HG03575 (cell line): Measurements from ENCODE around the gene TMTC2.

Experiments used
- ATAC-seq: cut with Tn5 transposase; IDR thresholded peaks from one replicate; pipeline ENCODE4 v1.9.1; 2021; ENCODE audit not compliant: unreplicated experiment, insufficient number of reproducible peaks, low FRiP score; ENCODE audit errors: extremely low read depth

Gene TMTC2

DNA sequence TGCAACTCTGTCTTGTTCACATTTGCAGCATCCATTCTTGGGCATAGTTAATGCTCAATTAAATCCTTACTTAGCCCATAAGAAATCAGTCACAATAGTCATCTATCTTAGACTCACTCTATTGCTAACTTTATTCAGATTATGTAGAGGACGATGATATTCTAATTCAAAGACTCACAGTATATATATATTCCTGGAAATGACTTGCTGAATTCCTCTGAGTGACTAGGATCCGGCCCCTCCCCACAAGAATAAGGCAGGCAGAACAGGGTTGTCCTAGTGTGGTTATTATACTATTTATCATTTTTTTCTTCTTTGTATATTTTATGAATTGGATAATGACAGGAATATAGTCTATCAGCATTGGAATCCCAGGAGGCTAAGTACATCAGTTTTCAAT is 275.1 kb downstream of the TMTC2 start:
- ATAC-seq = no peak

DNA sequence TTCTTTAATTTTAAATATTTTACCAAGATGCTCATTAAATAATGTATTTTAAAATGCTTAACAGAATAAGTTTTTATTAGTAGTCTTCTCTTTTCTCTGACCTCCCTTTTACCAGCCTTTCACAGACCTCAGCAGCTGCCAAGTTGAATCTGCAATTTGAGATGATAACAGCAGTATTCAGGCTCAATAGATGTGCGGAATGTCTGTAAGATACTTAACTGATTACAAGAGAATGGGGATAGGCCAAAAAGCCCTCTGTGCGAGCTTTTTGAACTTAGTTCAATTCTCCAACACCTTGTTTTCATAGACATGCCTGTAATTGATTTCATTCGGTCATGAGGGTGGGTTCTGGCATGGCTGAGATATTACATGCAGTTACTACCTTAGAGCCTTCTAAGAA is 277.2 kb downstream of the TMTC2 start:
- ATAC-seq = no peak

DNA sequence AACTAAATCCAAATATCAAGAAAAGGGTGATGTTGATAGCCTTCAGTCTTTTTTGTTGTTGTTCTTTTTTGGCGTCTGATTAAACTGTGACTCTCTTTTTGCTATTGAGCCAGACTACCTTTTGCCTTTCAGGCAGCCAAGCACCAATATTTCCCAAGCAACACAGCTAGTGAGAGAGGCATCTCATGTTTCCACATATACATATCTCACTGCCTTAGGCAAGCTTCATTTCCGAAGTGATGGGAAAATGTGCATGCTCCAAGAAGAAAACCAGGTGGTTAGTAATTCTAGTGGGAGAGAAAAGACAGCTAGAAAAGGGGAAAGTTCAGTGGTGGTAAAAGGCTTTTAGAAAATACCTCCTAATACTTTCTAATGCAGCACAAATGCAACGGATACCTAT is 277.7 kb downstream of the TMTC2 start:
- ATAC-seq = no peak

DNA sequence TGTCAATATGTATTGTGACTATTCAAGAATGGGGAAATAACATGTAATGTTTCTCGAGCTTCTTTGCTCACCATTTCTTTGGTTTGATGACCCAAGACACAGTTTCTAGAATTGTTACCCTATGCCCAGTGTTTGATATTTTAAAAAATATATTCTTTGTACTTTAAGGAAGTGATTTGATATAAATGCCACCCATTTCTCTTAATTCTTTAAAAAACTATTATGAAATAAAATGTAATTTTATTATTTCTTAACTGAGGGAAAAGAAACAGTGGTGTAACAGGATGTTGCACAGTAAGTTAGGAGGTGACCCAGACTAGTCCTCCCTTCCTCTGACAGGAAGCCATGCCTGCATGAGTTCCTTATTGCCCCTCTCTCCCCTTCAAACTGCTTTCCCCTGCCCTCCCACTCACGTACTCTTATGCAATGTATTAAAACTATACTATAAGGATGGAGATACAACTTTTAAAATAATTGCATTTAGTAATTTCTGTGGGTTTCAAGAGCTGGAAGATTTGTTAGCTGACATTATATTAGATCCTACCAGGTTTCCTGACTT is 279.4 kb downstream of the TMTC2 start:
- no peak for ATAC-seq

DNA sequence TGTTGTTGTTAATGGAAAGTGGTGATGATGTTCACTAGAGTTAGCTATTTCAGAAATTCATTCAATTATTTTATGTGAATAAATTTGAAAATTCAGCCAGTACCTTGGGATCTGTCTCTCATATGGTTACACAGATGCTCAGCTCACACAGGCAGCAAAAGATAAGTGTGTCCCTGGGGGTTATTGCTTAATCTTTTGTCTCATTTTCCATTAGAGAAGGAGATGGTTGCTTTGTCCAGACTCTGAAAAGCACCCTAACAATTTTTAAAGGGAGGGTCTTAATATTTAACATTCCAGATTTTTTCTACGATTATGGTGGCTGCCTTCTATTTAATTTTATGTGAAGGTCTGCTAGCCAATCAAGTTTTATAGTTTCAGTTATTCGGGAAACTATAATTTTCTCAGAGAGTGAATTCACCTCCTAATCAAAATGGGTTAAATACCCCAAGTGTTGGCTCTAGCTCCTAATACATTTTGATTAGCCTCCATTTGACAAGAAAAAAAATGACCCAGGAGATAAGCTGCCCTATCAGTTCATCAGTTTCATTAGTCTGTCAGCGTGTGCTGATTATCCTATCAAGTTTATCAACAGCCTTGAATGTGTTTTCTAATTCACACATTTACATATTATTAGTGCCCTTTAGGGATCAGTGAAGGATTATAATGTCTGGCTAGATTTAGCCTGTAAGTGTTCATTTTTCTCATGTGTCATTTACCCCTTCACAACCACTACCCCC is 282.1 kb downstream of the TMTC2 start:
- ATAC-seq = no peak

DNA sequence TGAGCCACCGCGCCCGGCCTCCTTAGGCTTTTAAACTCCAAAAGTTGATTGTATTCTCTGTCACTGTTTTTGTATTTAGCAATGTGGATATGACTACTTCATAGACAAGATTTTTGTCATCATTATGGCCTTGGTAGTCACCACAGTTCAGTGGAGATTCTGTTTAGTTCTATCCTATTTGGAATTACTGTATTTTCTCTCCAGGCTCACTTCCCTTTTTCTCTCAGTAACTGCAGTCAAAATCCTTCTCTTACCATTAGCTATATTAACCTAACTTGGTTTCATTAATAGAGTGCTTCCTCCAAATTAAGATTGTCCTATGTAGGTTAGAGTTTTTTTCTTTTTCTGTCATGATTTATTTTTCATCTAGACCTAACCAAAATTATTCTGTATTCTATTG is 283.9 kb downstream of the TMTC2 start:
- no peak for ATAC-seq

DNA sequence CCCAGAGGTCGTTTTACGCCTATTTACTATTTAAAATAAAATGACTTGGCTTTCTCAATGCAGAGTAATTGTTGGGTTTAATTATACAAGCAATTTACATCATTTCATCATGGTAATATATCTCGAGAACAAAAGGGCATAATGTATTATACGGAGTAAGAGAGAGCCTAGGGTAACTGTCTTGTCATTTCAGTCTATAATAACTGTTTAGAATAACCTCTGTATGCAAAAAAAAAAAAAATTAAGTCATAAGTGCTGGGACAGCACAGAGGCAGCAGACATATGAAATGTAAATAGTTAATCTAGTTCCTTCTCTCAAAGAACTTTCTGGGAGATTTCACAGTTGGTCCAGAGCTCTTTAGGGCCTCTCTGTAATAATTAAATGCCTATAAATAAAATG is 284.9 kb downstream of the TMTC2 start:
- no peak for ATAC-seq

DNA sequence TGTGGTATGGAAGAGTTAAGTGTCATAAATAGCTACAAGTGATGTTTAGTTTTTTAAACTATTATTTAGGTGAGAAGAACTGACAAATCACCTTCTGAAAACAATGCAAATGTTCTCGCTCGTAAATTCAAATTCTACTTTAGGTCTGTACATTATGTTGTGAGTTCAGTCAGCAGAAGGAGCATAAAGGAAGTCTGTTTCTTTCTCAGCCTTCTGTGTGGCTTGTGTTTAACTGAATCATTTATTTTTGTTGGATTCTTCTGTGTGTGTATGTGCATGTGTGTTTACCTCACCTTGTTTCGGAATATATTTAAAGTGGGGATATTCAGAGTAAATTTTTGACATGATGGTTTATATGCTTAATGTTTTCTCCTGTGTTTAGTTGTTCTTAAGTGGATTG is 285.9 kb downstream of the TMTC2 start:
- no peak for ATAC-seq

DNA sequence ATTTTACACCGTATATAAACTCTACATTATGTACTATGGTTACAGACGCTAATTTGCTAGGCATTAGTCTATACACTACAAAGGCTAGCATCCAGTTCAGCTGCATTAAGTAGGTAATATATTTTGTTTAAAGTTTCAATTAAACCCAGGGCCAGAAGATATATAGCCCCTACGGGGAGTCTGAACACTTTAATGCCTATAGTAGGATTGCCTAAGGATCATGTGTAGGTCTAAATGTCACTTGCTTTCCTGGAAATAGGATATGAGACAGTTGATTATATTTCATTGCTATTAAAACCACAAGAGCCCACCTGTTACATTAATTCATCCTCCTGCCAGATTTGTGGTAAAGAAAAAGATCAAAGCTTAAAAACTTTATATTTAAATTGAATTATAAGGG is 286.9 kb downstream of the TMTC2 start:
- no peak for ATAC-seq

DNA sequence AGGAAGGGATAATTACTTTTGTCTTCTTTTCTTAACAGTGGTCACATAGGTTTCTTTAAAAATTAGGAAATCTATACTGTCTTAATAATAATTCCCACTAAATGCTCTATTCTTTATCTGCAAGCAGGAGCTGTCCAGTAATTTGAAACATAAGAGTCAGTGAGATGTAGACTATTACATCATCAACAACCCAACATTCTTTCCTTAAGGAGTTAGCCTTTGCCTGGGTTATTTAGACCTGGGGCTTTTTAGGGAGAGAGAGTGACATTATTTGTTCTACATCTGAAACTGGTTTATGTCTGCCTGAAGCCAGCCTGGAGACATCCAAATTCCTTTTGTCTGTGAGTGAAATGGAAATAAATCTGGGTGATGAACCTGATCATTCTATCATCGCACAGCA is 294.4 kb downstream of the TMTC2 start:
- no peak for ATAC-seq

DNA sequence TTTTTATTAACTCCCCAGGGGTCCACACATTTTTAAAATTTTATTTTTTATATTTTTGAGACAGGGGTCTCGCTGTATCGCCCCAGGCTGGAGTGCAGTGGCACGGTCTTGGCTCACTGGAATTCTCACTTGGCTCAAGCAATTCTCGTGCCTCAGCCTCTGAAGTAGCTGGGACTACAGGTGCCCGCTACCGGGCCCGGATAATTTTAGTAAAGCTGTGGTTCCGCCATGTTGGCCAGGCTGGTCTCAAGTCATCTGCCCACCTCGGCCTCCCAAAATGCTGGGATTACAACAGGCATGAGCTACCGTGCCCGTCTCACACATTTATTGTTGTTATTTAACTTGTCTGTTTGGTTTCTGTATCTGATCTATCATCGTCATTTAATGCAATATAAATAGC is 307.4 kb downstream of the TMTC2 start:
- no peak for ATAC-seq

DNA sequence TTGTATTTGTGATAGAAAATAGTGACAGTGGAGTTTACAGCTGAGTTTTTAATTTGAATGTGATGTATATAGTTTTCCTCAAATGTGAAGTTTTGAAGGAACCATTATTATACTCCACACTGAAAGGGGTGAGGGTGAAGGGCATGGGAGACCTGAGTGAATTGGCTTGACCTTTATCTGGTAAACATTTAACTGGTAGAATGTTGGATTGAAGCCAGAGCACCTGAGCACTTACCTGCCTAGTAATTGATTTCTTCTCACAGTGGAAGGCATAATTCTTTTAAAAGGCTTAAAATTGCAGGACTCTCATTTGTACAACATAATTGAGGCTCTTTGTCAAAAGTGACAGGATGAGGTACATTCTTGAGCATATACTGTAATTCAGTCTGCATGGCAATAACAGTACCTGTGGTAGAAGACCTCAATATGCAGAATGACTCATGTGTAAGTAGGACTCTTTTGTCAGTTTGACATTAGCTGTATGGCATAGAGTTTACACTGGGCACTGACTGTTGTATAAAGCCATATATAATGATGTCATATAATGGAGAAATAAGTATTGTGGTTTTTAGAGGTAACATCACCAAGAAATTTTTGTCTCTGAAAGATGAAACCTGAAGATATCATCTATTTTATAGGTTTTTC is 309.6 kb downstream of the TMTC2 start:
- ATAC-seq = no peak

DNA sequence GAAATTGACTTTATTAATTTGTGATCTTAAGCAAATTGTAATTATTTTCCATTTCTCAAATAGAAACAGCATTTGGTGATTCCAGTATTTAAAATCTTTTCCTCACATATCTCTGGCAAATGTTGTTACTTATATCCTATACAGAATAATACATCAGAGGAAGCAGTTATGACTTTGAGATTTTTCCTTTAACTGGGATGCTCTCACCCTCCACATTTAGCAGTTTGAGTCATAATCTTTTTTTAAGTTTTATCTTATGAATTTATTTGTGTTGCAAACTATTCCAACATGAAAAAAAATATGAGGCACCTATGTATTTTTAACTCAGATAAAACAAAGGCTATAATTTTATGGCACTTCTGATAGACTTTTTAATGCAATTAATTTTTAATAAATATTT is 311.8 kb downstream of the TMTC2 start:
- no peak for ATAC-seq

DNA sequence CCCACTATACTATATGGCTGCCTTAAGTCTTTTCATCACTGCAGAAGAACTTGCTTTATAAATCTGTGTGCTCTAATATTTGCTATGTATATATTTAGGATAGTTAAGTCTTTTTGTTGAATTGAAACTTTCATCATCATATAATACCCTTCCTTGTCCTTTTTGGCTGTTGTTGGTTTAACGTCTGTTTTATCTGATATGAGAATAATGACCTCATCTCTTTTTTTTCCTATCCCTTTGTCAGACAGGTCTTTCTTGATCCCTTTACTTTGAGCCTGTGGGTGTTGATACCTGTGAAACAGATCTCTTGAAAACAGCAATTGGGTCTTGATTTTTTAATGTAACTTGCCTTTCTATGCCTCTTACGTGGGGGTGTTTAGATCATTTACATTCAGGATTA is 316.3 kb downstream of the TMTC2 start:
- no peak for ATAC-seq

DNA sequence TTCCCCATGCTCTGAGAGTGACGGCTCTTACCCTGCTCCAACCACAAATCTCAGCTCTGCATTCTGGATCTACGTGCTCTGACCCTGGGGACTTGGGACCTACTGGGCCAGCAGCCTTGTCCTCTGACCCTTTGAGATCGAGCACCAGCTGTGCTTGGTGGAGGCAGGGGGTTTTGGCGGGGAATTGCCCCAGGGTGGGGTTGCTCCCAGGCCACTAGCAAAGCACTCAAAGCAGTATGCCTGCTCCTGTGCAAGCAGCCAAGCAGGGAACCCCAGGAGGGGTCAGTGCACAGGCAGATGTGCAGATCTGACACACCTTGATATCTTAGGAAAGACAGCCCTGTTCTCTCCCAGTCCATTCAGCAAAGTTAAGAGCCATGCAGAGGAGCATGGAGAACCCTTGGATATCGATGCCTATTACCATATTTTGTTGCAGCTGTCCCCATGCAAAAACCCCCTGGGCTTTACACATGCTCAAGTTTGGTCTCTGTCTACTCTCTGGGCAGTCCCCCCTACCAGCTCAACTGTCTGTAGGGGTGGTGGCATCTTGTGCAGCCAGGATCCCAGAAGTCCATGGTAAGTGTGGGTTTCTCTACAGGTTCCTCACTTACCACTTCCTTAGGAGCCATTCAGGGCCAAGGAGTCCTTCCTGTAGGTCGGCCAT is 319.0 kb downstream of the TMTC2 start:
- ATAC-seq = no peak

DNA sequence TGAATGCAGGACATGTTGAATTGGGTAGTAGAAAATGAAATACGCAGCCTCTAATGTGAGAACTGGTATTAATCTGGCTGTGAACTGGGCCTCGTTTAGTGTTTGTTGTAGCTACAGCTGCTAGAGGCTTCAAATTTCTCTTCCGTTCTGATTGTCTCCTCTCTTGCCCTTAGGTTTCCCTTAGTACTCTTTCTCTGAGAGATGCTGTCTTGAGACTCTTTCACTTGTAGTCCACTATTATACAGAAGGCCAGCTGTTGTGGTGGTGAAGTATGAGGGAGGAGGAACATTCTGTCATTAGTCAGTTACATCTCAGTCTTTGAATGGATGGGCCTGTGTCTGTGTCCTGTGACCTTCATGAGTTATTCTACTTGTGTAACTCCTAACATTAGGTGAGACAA is 322.0 kb downstream of the TMTC2 start:
- no peak for ATAC-seq

DNA sequence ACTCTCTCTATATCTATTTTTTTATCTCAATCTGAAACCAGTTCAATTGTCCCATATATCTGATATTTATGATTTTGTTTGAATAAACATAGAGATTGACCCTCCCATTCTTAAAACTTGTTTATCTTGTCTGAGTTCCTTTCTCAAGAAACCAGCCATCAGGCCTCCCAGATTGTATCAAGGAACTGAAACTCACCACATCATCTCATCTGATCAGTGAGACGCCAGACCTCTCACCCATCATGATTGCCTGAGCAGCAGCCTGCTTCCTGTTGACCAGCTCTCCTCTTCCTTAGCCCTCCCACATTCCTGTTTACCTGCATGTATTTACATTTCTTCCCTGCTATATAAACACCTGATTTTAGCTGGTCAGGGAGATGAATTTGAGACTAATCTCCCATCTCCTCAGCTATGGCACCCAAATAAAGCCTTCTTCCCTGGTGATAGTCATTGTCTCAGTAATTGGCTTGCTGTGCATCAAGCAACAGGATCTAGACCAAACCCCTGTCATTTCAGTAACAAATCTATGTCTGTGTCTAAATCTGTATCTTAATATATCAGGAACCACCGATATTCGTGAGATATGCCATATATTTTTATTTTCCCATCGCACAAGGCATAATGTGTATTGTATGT is 323.6 kb downstream of the TMTC2 start:
- no peak for ATAC-seq

DNA sequence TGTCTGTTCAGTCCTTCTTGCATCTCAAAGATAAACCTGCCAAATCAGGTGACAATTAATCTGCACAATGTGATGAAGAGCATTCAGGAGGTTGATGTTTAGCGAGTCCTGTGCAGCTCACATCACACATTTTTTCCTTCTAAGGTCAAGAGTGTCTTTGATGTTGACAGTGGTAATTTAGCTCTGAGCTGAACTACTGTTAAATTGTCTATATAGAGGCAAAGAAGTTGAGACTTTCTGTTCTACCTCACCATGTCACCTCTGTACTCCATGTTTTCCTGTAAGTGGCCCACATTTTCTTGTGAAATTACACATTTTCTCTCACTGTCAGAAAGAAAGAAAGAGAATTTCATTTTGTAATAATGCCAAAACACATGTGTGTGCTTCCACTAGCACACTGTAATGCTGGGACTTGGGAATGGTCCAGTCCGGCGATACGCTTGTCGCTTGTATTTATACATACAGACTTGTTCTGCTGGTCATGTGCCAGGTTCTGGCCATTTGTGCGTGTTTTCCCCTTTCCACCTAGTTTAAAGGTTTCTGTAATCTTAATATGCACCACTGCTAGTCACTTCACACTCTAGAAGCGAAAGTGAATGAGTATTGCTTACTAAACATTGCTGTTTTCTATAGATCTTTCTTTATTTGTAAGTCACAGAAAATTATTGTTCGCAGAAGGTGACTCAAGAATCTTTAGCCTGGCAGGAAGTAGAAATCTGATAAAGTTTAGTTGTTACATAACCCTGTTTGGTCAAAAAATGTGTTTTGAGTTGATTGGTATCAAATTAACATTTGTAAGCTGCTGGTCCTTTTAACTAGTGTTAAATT is 328.9 kb downstream of the TMTC2 start:
- no peak for ATAC-seq
